DOHH2 (cell line): ENCODE results near the gene ITGB5.

Experiments
- H3F3A ChIP-seq: fragments of 200-600 bp; sonication (generic), shearing (Covaris generic); 2 replicates; pipeline ENCODE4 v1.6.0; 2016; ENCODE audit warnings: antibody characterized with exemption, mild to moderate bottlenecking; ENCODE audit not compliant: control insufficient read depth, insufficient read depth
- H3K27ac ChIP-seq: fragments of 200-600 bp; sonication (generic); 2 replicates; pipeline ENCODE4 v1.5.1; 2014; ENCODE audit warnings: low read depth, mild to moderate bottlenecking, low read length, moderate library complexity
- H3K27me3 ChIP-seq: fragments of 200-600 bp; sonication (generic); 2 replicates; pipeline ENCODE4 v1.6.1; 2014; ENCODE audit warnings: mild to moderate bottlenecking, low read length, mixed read lengths; ENCODE audit not compliant: control insufficient read depth
- H3K36me3 ChIP-seq: fragments of 200-600 bp; sonication (generic); 2 replicates; pipeline ENCODE4 v1.6.1; 2014; ENCODE audit warnings: mild to moderate bottlenecking, low read length, moderate library complexity, mixed read lengths; ENCODE audit not compliant: control insufficient read depth
- H3K4me1 ChIP-seq: fragments of 200-600 bp; sonication (generic); 2 replicates; pipeline ENCODE4 v1.6.1; 2014; ENCODE audit warnings: mild to moderate bottlenecking, low read length, mixed read lengths; ENCODE audit not compliant: control insufficient read depth
- H3K4me2 ChIP-seq: fragments of 200-600 bp; sonication (generic); 2 replicates; pipeline ENCODE4 v1.6.0; 2014; ENCODE audit warnings: mild to moderate bottlenecking, low read length, moderate library complexity
- H3K4me3 ChIP-seq: fragments of 200-600 bp; sonication (generic); 2 replicates; pipeline ENCODE4 v1.5.1; 2014; ENCODE audit warnings: mild to moderate bottlenecking, low read length, mixed read lengths
- H3K79me2 ChIP-seq: fragments of 200-600 bp; sonication (generic); 2 replicates; pipeline ENCODE4 v1.6.1; 2014; ENCODE audit warnings: mild to moderate bottlenecking, low read length, mixed read lengths; ENCODE audit not compliant: control insufficient read depth
- H3K9me2 ChIP-seq: fragments of 200-600 bp; sonication (generic); replicated peaks from 2 replicates; pipeline ENCODE4 v1.6.1; 2014; ENCODE audit warnings: mild to moderate bottlenecking, low read length, mixed read lengths; ENCODE audit not compliant: control insufficient read depth
- H3K9me3 ChIP-seq: fragments of 200-600 bp; sonication (generic); 2 replicates; pipeline ENCODE4 v1.6.1; 2014; ENCODE audit warnings: antibody characterized with exemption, low read length, mixed read lengths; ENCODE audit not compliant: control insufficient read depth, insufficient read depth
- H4K20me1 ChIP-seq: fragments of 200-600 bp; sonication (generic); 2 replicates; pipeline ENCODE4 v1.6.0; 2014; ENCODE audit warnings: low read depth, mild to moderate bottlenecking, antibody characterized with exemption, low read length, moderate library complexity; ENCODE audit not compliant: control insufficient read depth, insufficient read depth
- CTCF ChIP-seq: fragments of 200-600 bp; sonication (generic); IDR thresholded peaks from one replicate; pipeline ENCODE4 v1.5.1; 2014; ENCODE audit warnings: antibody characterized with exemption, mild to moderate bottlenecking, low read depth, low read length; ENCODE audit not compliant: poor library complexity, severe bottlenecking
- EZH2phosphoT487 ChIP-seq: fragments of 200-600 bp; sonication (generic); IDR thresholded peaks from 2 replicates; pipeline ENCODE4 v1.6.1; 2017; ENCODE audit warnings: borderline replicate concordance, mild to moderate bottlenecking, antibody characterized with exemption, low read length, moderate library complexity, mixed read lengths

Gene ITGB5

GRCh38 chr3:124774841-124775402 is 112.2 kb downstream of the ITGB5 start:
- Histone ChIP-seq H3K4me1 (no peaks in the 10 kb centered on the region), H3K4me3 (no peak overlapping the region), H3K27ac (no peak overlapping the region), H3K27me3 (peaks cover 17% of the 10 kb centered on the region), H3K4me2 (no peak overlapping the region), H4K20me1 (no peaks in the 10 kb centered on the region), H3K36me3 (no peaks in the 10 kb centered on the region), H3K9me3 (no peaks in the 10 kb centered on the region), H3K9me2 (no peaks in the 10 kb centered on the region), H3K79me2 (no peaks in the 10 kb centered on the region), H3F3A (no peaks in the 10 kb centered on the region)
- TF ChIP-seq EZH2phosphoT487, result no peak
- no peak for TF ChIP-seq CTCF

- no peak overlapping the region for H3K27ac ChIP-seq
- no peaks in the 10 kb centered on the region for H4K20me1 ChIP-seq
- TF ChIP-seq EZH2phosphoT487, result no peak
- no peak for TF ChIP-seq CTCF
- H3K4me2 ChIP-seq, result no peak overlapping the region
- no peaks in the 10 kb centered on the region for H3F3A ChIP-seq
- no peaks in the 10 kb centered on the region for H3K9me2 ChIP-seq
- H3K9me3 ChIP-seq, result no peaks in the 10 kb centered on the region
- no peaks in the 10 kb centered on the region for H3K36me3 ChIP-seq
- peaks cover 20% of the 10 kb centered on the region for H3K27me3 ChIP-seq
- no peaks in the 10 kb centered on the region for H3K79me2 ChIP-seq
- no peak overlapping the region for H3K4me3 ChIP-seq
- no peaks in the 10 kb centered on the region for H3K4me1 ChIP-seq
Measured at GRCh38 chr3:124774327-124774718, 112.8 kb downstream of the ITGB5 start.

- TF ChIP-seq CTCF (no peak), EZH2phosphoT487 (no peak)
- Histone ChIP-seq H4K20me1 (no peaks in the 10 kb centered on the region), H3K27me3 (peaks cover 21% of the 10 kb centered on the region), H3K79me2 (no peaks in the 10 kb centered on the region), H3K9me3 (no peaks in the 10 kb centered on the region), H3K4me1 (no peaks in the 10 kb centered on the region), H3F3A (no peaks in the 10 kb centered on the region), H3K9me2 (no peaks in the 10 kb centered on the region), H3K4me2 (no peak overlapping the region), H3K4me3 (no peak overlapping the region), H3K27ac (no peak overlapping the region), H3K36me3 (no peaks in the 10 kb centered on the region)
Measured at GRCh38 chr3:124773351-124774326, 113.5 kb downstream of the ITGB5 start.
